GM04503 (cell line): ENCODE data around the gene SEMA3C.

Experiments used
- DNase-seq: peaks from one replicate; pipeline ENCODE4 v3.0.0-alpha.2; 2012; ENCODE audit warnings: low read depth

SEMA3C gene

DNA sequence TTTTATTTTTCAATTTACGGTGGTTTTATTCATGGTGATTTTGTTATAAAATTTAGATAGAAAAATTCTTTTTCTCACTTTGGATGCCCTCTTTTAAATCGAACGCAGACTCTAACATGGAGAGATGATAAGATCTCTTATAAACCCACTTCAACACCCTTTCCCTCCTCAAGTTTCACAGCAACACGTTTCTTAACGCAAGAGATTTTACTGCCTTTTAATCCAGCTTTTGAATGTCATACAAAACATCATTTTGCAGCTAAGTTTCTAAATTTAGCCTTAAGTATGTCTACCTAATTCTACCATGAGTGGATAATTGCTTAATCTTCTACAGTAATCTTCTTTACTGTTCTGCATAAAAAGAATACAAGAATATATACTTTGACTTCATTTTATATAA lies 70.0 kb downstream of the SEMA3C start:
- no peak for DNase-seq

- DNase-seq = no peak
Measured at GRCh38 chr7:80847895-80848294, 71.0 kb downstream of the SEMA3C start.

- DNase-seq = no peak
Measured at GRCh38 chr7:80847027-80847426, 71.8 kb downstream of the SEMA3C start.

DNA sequence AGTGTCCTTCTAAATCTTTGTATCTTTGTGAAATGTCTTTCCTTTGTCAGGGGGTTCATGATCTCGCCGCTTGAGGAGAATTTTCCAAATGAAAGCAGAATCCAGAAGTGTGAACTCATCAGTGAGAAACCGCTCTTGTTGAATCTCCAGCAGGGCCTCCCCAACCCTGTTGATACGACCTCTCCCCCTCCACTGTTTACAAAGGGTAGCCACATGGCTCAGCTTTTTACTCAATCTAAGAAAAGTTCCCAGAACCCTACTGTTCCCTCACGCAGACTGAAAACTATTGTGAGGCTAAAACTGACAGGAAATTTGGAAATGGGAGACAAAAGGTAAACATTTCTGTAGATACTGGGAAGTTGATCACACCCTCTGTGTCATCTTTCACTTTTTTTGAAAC lies 73.9 kb downstream of the SEMA3C start:
- DNase-seq = no peak

GRCh38 chr7:80843018-80843677 lies 75.7 kb downstream of the SEMA3C start:
- DNase-seq = no peak

- no peak for DNase-seq
Measured at GRCh38 chr7:80842022-80842790, 76.6 kb downstream of the SEMA3C start.

DNA sequence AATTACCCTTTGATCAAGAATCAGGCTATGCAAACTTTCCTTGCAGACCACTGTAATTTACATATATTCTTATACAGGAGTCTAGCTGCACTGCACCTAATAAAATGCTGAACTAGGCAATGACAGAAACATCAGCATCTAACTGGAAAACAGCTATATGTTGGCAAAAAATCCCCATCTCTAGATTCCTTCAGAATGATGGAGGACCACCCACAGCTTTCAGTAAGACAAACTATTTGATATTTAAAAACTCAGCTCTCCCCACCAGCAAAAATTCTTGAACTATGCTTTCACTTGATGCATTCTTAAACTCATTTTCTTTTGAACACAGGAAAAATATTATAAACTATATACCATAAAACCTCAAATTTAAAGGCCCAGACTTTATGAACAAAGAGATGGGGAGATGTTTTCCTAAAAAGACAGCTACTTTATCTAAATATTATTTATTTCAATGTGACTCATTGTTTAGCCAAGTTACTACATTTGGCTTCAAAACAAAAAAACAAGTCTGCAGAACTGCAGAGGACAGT lies 77.4 kb downstream of the SEMA3C start:
- DNase-seq = no peak

DNA sequence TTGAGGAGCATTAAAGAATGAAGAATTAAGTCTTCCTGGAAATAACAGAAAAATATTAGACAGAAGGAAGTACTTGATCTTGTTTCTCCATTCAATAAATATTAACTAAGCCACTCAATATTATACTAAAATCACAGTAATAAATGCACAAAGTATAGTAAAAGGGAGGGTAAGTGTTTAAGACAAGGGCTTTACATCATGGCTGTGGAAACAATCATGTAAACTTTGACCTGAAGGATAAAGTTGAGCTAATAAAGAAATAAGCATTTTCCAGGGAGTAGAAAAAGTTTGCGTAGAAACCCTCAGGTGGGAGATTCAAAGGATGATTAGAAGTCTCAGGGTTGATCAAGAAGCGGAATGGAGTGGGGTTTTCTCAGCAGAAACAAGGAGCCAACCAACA lies 78.2 kb downstream of the SEMA3C start:
- DNase-seq = no peak

DNA sequence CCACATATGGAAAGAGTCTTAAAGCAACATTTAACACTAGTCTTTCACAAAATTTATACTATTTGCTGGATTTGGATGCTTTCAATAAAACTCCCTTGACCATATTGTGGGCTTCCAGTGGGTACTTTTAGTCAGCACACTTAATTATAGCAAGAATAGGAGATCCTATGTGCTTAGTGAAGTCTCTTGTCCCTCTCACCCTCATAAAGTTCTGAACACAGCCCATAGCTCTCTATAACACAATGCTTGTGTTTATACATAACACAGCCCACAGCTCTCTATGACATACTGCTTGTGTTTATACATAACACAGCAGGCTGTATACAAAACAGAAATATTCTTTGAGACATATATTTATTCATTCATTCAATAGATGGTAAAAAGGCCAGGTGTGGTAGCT lies 79.0 kb downstream of the SEMA3C start:
- DNase-seq = no peak

DNA sequence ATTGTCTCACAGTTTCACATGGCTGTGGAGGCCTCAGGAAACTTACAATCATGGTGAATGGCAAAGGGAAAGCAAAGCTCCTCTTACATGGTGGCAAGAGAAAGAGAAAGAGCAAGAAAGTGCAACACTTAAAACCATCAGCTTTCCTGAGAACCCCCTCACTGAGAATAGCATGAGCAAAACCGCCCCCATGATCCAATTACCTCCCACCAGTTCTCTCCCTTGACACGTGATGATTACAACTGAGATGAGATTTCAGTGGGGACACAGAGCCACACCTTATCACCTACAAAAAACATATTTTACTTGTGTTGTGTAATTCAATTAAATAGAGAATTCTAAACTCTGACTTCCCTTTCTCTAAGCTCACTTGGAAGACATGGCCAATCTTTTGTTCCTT lies 80.2 kb downstream of the SEMA3C start:
- DNase-seq = no peak

DNA sequence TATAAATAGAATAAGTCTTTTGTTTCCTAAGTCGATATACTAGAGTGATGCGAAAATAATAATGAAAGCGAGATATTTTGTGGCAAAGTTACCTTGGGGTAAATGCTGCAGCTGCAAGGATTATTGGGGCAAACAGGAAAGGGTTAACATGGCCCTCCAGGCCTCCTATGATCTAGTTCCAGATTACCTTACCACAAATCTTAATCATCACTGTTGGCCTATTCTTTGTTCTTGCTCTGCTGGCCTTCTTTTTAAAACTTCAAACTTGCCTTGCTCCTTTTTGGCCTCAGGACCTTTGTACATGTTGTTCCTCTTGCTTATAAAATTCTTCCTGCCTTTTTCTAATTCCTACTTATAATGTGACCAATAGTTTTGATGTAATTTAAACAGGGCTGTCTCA lies 81.5 kb downstream of the SEMA3C start:
- DNase-seq = no peak

DNA sequence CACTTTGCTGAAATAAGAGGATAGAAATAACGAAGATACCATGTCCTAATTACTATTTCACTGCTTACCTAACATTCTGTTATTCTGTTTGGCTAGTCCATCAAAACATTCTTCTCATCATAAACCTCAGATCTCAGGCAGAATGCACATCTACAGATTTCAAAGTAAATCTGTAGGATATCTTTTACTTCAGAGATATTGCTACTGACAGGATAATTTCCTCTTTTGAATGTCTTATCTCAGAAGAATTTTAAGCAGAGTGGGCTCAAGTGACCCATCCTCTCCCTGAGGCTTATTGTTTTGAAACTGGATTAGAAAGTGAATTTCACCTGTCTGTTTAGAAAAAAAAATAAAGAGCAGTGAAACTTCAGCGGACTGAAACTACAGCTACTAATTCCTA lies 83.6 kb downstream of the SEMA3C start:
- DNase-seq = no peak

GRCh38 chr7:80833289-80834268 lies 85.3 kb downstream of the SEMA3C start:
- peak; percentile 32 for DNase-seq

DNA sequence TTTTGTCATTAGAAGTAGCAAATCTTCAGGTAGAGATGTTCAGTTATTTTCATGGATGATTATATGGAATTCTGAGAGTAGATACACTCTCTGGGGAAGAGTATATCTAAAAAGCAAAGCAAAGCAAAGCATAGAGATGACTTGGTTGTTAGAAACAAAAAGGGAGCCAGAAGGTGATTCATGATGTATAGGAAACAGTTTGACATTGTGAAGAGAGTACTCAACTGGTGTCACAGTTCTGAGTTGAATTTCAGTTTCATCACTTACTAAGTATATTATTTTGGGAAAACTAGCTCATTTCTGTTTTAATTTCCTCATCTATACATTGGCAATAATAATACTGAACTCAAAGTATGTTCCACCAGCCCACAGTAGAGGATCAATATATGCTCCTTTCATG lies 86.8 kb downstream of the SEMA3C start:
- no peak for DNase-seq

DNA sequence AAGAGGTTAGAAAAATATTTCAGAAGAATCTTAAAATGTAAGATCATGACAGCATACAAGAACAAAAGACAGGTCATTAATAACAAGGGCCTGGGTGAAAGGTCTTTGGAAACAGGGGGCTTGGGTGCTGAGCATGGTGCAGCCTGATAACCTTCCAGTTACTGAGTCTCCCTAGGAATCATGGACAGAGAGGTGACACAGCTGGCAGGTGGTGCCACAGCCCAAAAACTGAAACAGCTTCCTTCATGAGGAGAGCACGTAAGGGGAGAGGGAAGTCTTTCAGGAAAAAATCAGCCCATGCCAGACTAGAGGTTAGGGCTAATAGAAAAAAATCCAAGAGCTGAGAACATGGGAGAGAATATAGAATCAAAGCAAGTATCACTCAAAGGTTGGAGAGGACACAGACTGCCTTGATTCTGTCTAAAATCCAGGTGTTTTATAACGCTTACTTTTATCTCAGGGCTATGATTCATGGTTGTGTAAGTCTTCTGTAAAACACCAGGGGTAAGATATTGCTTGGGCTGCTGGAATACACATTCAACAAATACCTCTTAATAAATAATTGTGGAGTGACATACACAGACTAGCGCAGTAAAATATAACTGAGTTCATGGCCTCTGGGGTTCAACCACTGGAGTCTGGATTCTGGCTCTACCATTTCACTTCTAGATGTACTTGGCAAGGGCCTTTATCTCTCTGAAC lies 88.1 kb downstream of the SEMA3C start:
- no peak for DNase-seq

GRCh38 chr7:80830010-80830409 lies 88.8 kb downstream of the SEMA3C start:
- DNase-seq = no peak

- no peak for DNase-seq
Measured at GRCh38 chr7:80829527-80829926, 89.3 kb downstream of the SEMA3C start.

- DNase-seq = no peak
Measured at GRCh38 chr7:80827239-80827633, 91.6 kb downstream of the SEMA3C start.

DNA sequence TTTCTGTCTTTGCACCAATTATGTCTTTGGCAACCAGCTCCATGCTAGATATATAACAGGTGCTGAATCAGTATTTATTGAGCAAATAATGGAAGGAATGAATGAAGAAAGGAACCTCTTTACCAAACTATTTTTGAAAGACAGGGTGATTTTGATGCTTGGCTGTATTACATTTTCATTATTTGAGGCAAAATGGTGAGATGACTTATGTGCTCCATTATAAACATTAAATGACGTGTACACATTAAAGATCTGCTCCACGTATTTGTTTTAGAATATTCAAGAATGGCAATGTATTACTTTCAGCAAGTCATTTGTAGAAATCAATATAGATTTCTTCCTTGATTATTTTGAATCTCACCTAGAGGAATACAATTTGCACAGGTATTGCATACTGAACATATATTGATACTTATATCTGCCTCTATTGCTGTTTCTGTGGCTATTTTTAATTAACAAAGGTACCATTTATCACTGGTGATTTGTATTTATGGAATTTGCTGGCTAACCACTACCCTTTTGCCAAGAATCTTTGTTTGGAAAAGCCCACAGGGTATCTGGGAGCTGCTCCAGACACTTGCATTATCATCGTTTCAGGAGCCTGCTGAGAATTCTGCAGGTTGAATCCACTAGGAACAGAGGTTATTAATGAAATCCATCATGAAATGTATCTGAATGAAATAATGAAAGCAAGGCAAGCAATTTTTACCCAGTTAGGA lies 92.2 kb downstream of the SEMA3C start:
- DNase-seq = peak; percentile 27

DNA sequence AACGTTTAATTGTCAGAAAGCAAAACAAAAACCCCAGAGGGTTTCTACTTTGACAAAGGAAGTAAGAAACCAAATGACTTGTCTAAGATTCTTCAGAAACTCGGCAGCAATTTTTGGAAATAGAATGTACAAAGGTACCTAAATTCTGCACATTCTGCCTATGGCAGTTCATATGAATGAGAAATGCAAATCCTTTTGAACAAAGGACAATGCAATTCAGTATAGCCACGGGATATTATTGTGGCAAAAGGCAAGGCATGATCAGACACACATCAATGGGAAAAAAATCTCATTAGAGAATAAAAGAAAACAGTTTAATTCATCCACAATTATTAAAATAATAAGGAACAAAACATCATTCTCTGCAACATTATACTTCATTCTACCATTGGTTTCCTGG lies 93.4 kb downstream of the SEMA3C start:
- no peak for DNase-seq

GRCh38 chr7:80824253-80824652 lies 94.6 kb downstream of the SEMA3C start:
- DNase-seq = no peak
